GM19455 (cell line): Measurements from ENCODE around the gene TNIK.
"Not testable (repeated sequence)": the region's sequence is repeated elsewhere in the genome, so short reads cannot be mapped to it uniquely, and the experiment has no call there.

Source experiments
- ATAC-seq: cut with Tn5 transposase; IDR thresholded peaks from one replicate; pipeline ENCODE4 v1.9.1; 2021; ENCODE audit not compliant: unreplicated experiment

TNIK gene

DNA sequence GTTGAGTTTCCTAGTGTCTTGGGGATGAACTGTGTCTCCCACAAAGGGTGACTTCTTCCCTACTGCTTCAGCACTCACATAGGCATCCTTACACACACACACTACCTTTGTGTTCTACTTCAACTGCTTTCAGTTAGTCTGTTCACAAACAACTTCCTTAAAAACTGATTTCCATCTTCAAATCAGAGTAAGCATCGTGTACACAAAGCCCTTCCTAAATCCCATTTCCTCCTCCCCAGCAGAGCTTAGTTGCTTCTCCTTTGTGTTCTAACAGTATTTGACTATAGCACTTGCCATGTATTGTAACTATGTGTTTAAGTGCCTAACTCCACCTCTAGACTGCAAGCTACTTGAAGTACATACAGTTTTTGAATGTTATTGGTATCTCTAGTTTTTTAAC, 71.7 kb downstream of the TNIK start:
- ATAC-seq, result no peak

GRCh38 chr3:171387062-171387461, 73.1 kb downstream of the TNIK start:
- no peak for ATAC-seq

DNA sequence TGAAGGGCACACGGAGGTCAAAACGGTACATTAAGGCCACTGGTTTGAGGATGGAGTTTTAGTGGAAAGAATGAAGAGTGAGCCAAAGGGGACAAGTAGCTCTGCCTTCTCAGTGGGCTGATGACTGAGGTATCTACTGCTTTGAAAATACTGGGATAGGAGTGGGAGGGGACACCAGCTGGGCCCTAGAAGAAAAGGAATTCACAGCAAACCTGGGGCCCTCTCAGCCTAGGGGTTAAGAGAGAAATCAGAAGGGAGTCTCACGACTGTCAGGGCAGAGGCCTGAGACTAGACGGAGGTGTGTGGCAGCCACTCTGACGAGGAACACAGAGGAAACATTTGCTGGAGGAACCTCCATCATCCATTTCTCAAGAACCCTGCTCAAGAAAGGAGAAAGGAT, 75.1 kb downstream of the TNIK start:
- no peak for ATAC-seq

GRCh38 chr3:171384101-171384891, 75.9 kb downstream of the TNIK start:
- no peak for ATAC-seq

GRCh38 chr3:171383206-171384018, 76.8 kb downstream of the TNIK start:
- peak; percentile 54 for ATAC-seq

DNA sequence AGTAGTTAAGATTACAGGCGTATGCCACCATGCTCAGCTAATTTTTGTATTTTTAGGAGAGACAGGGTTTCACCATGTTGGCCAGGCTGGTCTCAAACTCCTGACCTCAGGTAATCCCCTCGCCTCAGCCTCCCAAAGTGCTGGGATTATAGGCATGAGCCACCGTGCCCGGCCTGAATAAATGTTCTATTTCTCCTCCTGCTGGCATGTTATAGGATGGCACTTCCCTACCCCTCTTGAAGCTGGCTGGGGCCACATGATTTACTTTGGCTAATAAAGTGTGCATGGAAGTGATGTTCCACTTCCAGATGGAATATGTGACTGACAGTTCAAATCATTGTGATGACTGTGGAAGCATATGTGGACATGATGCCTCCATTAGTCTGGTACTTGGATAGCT, 77.9 kb downstream of the TNIK start:
- not testable (repeated sequence) for ATAC-seq

DNA sequence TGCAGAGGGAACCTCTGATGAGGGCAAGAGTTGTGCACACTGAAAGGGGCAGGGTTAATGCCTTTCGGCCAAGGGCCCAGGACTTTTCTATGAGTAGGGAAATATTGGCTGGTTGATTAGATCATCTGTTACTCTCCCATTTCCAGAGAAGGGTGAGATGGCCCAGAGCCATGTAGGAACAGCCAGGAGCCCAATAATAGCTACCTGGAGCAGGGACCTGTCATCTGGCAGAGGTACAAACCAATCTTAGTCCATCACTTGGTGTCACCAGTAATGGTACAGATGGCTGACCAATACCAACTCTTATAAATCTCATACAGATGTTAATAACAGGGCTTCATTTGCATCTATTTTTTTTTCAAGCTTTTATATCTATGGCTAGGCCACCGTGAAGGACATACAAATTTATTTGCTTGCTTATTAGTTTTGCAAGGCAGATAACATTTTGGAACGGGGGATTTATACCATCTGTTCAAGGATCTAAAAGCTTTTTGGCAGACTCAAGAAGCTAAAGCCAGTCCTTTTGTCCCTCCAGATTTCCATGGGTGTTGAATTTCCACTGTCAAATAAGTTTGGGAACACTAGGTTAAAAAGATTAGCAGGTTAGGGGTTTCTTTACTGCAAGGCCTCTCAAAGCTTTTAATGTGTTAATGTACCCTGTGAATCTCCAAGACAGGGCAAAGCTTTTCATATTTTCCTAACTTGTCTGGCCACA, 79.3 kb downstream of the TNIK start:
- no peak for ATAC-seq

DNA sequence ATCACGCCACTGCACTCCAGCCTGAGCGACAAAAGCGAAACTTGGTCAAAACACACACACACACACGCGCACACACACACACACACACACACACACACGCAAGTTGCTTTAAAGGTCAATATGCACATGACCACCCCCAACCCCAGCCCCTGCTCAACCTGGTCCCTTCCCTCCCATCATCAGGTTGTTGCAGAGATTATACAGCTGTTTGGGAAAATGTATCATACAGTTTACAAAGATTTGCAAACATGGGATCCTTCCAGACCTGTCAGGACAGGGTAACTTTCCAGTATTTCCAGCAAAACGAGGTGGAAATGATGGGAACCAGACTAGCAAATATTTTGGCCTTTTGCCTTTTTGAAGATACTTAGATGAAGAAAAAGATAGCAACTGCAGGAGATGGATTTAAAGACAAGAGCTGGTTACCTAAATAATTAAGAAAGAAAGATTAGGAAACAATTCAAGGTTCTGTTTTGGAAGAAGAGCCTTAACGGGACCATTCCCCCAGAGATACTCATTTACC, 80.2 kb downstream of the TNIK start:
- no peak for ATAC-seq

DNA sequence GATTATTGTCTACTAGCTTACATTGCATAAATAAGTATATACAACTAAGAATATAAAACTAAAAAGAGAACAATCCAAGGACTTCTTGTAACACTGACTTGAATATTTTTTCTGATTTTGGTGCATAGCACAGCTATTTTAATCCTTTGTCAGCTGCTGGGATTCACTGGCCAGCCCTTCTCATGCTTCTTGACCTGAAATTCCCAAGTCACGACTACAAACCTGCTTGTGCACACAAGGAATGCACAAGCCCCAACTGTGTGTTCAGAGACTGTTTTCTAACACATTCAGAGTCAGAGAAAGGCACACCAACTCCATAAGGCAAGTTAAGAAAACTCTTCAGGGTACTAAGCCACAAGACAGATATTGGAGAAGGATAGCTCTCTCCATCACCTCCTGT, 80.9 kb downstream of the TNIK start:
- no peak for ATAC-seq

- ATAC-seq, result no peak
Measured at GRCh38 chr3:171378586-171378985, 81.6 kb downstream of the TNIK start.

GRCh38 chr3:171377859-171378258, 82.3 kb downstream of the TNIK start:
- ATAC-seq, result no peak

- no peak for ATAC-seq
Measured at GRCh38 chr3:171376596-171376947, 83.6 kb downstream of the TNIK start.

- ATAC-seq, result no peak
Measured at GRCh38 chr3:171375666-171376595, 84.3 kb downstream of the TNIK start.

DNA sequence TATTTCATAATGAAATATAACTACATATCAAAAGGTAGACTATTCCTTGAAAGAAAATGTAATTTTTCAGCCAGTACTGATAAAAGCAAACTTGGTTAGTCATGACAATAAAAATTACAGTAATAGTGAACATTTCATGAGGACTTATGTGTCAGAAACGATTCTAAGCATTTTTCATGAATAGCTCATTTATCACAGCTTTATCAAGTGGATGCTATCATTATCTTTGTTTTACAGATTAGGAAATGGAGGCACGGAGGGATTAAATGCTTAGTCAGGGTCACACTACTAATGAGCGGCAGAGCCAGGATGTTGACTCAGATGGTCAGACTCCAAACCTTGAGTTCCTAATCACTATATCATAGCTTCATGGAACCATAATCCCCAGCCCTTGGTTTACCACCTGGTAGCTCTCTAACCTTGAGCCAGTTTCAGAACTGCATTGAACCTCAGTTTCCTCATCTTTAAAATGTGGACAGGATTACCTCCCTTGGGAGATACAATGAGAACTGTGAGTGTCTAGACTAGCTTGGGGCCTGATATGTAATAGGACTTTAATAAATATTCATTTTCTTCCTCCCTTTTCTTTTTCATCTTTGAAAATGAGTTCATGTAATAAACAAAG, 85.4 kb downstream of the TNIK start:
- ATAC-seq, result no peak

- no peak for ATAC-seq
Measured at GRCh38 chr3:171374260-171374659, 85.9 kb downstream of the TNIK start.

GRCh38 chr3:171373711-171374110, 86.5 kb downstream of the TNIK start:
- ATAC-seq, result no peak

DNA sequence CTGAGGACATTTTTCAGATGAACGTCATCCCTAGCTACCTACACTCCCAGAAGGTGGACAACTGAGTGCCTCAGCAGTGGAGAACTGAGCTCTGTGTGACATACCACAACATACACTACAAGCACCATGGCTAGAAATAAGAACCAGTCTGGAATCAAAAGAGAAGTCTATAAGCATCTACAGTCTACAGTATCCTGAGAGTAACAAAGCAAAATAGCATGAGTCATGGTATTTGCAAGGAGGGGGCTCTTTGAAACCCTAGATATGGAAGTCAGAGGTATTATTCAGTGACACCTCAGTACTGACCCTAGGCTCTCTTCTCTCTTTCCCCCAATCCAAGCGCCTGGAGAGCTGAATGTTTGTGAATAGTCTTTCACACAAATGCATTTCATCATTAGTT, 87.5 kb downstream of the TNIK start:
- no peak for ATAC-seq

GRCh38 chr3:171371354-171371753, 88.9 kb downstream of the TNIK start:
- no peak for ATAC-seq

GRCh38 chr3:171369156-171369555, 91.0 kb downstream of the TNIK start:
- no peak for ATAC-seq

GRCh38 chr3:171366738-171367137, 93.5 kb downstream of the TNIK start:
- ATAC-seq, result not testable (repeated sequence)
